ENCODE results near the gene UBE2O.
A peak's percentile ranks its signal among the peaks of the same experiment; 100 is the strongest.

UBE2O gene

DNA sequence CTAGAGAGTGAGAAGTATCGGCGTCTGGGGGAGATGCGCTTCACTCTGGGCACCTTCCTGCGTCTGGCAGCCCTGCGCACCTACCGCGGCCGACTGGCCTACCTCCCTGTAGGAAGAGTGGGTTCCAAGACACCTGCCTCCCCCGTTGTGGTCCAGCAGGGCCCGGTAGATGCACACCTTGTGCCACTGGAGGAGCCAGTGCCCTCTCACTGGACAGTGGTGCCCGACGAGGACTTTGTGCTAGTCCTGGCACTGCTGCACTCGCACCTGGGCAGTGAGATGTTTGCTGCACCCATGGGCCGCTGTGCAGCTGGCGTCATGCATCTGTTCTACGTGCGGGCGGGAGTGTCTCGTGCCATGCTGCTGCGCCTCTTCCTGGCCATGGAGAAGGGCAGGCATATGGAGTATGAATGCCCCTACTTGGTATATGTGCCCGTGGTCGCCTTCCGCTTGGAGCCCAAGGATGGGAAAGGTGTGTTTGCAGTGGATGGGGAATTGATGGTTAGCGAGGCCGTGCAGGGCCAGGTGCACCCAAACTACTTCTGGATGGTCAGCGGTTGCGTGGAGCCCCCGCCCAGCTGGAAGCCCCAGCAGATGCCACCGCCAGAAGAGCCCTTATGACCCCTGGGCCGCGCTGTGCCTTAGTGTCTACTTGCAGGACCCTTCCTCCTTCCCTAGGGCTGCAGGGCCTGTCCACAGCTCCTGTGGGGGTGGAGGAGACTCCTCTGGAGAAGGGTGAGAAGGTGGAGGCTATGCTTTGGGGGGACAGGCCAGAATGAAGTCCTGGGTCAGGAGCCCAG, 65.8 kb downstream of the UBE2O start:
- Histone ChIP-seq H3K9me3 (no peaks in the 10 kb centered on the region), H3K27ac (no peak overlapping the region), H3K27me3 (no peaks in the 10 kb centered on the region), H3K36me3 (peaks cover 0 to 28% (median 17%) of the 10 kb centered on the region in 3 donors), H3K4me3 (no peak overlapping the region), H3K4me1 (peaks cover 5 to 39% (median 37%) of the 10 kb centered on the region in 4 donors)
- no peak for DNase-seq
- TF ChIP-seq, protein P1, sequence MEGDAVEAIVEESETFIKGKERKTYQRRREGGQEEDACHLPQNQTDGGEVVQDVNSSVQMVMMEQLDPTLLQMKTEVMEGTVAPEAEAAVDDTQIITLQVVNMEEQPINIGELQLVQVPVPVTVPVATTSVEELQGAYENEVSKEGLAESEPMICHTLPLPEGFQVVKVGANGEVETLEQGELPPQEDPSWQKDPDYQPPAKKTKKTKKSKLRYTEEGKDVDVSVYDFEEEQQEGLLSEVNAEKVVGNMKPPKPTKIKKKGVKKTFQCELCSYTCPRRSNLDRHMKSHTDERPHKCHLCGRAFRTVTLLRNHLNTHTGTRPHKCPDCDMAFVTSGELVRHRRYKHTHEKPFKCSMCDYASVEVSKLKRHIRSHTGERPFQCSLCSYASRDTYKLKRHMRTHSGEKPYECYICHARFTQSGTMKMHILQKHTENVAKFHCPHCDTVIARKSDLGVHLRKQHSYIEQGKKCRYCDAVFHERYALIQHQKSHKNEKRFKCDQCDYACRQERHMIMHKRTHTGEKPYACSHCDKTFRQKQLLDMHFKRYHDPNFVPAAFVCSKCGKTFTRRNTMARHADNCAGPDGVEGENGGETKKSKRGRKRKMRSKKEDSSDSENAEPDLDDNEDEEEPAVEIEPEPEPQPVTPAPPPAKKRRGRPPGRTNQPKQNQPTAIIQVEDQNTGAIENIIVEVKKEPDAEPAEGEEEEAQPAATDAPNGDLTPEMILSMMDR (IDR thresholded peaks at IDR 0.05): no peak
- intact Hi-C loops (cut with DNase I; ENCODE audit: low total_unique reads): no loop called here

DNA sequence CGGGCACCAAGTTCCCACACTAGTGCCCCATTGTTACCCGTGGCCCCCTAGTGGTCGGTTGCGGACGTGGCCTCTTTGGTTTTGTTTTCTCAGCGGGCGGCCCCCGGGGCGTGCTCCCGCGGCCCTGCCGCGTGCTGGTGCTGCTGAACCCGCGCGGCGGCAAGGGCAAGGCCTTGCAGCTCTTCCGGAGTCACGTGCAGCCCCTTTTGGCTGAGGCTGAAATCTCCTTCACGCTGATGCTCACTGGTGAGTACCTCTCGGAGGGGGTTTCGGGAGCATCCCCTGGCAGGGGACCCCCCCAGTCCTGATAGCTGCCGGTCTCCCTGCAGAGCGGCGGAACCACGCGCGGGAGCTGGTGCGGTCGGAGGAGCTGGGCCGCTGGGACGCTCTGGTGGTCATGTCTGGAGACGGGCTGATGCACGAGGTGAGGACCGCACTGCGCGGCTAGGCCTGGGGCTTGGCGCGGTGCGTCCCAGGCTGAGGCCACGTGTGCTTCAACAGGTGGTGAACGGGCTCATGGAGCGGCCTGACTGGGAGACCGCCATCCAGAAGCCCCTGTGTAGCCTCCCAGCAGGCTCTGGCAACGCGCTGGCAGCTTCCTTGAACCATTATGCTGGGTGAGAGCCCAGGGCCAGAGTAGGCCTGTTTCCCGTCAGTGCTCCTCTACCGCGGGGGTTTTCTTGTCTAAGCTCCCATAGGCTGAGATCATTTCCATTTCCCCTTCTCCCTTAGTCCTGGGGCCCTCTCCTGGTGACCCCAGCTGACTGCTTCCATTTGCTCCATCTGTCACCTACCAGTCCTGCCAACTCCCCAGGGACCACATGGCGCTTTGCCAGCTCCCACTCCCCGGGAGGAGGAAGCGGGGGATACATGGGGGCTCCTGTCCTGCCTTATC, 66.8 kb downstream of the UBE2O start:
- peak; percentile 70 to 85 for DNase-seq
- intact Hi-C loops (cut with DNase I; ENCODE audit: low total_unique reads): no loop called here
- no peaks in the 10 kb centered on the region for H3K27me3 ChIP-seq
- H3K36me3 ChIP-seq: peaks cover 0 to 18% (median 12%) of the 10 kb centered on the region in 3 donors
- TF ChIP-seq, protein P1 (IDR thresholded peaks at IDR 0.05): peak; percentile 75 to 82
- peak overlapping the region; percentile 56 to 57 for H3K4me3 ChIP-seq
- H3K27ac ChIP-seq: peak overlapping the region in 1 of 2 donors; percentile 76
- H3K9me3 ChIP-seq: no peaks in the 10 kb centered on the region
- peaks cover 5 to 45% (median 38%) of the 10 kb centered on the region in 4 donors for H3K4me1 ChIP-seq

DNA sequence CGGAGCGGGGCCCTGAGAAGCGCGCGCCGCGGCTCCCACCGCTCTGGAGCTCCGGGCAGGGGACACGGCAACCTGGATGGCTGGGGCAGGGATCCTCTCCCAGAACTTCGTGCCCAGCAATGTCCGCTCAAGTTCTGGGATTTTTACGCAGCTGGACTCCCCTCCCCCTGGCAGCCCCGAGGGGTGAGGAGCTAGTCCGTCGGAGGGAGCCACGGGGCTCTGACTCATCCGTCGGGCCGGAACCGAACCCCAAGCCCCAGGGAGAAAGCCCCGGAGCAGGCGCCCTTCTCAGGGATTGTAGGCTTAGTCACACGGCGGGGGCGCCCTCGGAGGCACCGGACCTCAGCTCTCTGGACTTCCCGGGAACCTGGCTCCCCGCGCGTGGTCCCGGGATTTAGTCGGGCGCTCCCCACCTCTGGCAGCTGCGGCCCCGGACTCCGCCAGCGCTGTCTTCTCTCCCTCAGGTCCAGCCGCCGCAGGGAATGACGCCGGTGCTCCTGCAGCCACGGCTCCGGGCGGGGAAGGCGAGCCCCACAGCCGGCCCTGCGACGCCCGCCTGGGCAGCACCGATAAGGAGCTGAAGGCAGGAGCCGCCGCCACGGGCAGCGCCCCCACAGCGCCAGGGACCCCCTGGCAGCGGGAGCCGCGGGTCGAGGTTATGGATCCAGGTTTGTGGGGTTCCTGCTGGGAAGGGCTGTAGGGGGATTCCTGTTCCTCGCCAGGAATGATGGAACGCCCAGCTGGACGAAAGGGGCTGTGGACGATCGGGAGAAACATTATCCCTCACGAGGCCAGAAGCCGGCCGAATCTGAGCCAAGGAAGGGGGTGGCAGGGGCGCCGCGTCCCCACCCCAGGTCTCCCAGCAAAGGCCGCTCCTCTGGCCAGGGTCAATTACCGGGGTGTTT, 67.7 kb downstream of the UBE2O start:
- Histone ChIP-seq H3K4me1 (peaks cover 5 to 45% (median 38%) of the 10 kb centered on the region in 4 donors), H3K4me3 (peak overlapping the region; percentile 56 to 57), H3K27me3 (no peaks in the 10 kb centered on the region), H3K9me3 (no peaks in the 10 kb centered on the region), H3K27ac (peak overlapping the region; percentile 76 to 82), H3K36me3 (peaks cover 0 to 9% (median 3%) of the 10 kb centered on the region in 3 donors)
- DNase-seq: peak; percentile 66 to 79
- TF ChIP-seq, protein P1 (IDR thresholded peaks at IDR 0.05): no peak
- intact Hi-C loops (cut with DNase I; ENCODE audit: low total_unique reads): no loop called here

DNA sequence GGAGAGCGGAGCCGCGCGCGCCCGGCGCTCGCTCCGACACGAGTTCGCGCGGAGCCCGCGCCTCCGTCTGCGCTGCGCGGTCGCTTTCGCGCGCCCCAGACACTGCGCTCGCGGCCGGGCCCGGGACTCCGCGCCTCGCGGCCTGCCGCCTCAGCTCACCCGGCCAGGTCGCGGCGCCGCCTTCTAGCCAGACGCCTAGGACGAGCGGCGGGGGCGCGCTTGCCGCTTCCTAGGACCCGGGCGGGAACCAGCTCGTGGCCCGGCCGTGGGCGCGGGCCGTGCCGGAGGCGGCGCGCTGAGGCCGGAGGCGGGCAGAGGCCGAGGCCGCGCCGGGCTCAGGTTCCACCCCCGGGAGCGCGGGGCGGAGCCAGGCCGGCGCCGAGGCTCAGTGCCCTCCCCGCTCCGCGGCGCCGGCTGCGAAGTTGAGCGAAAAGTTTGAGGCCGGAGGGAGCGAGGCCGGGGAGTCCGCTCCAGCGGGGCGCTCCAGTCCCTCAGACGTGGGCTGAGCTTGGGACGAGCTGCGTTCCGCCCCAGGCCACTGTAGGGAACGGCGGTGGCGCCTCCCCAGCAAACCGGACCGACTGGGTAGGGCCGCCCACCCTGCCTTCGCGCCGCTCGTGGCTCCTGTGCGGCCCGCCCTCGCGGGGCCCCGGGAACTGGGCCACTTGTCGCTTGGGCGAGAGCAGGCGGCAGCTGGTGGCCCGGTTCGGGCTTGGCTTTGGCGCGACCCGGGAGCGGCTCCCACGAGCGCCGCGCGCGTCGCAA, 68.5 kb downstream of the UBE2O start, which contains the start of gene SPHK1:
TSS of gene SPHK1 (plus strand) at position 388 of the 765 bp plus-strand sequence. CDS start 1,036 bp downstream, outside the sequence.
- Histone ChIP-seq H3K4me1 (peaks cover 5 to 45% (median 38%) of the 10 kb centered on the region in 4 donors), H3K27ac (peak within 1 kb of the TSS; percentile 76 to 82), H3K4me3 (peak within 1 kb of the TSS; percentile 56 to 57), H3K36me3 (peaks cover 0 to under 1% (median 0%) of the 10 kb centered on the region in 3 donors), H3K9me3 (no peaks in the 10 kb centered on the region), H3K27me3 (no peaks in the 10 kb centered on the region)
- TF ChIP-seq, protein P1 (IDR thresholded peaks at IDR 0.05): peak in 1 of 2 experiments; percentile 11
- intact Hi-C loops (cut with DNase I; ENCODE audit: low total_unique reads): no loop called here
- peak; percentile 49 to 81 for DNase-seq
